GM21367 (cell line): Measurements from ENCODE around the gene ABCC4.
A peak's percentile ranks its signal among the peaks of the same experiment; 100 is the strongest.

Source experiments
- ATAC-seq: cut with Tn5 transposase; IDR thresholded peaks from one replicate; pipeline ENCODE4 v1.9.1; 2021; ENCODE audit not compliant: unreplicated experiment

Gene ABCC4

GRCh38 chr13:95160112-95160906 lies 140.9 kb downstream of the ABCC4 start:
- no peak for ATAC-seq

GRCh38 chr13:95159458-95159857 lies 141.8 kb downstream of the ABCC4 start:
- no peak for ATAC-seq

- no peak for ATAC-seq
Observed at GRCh38 chr13:95156208-95156607, 145.0 kb downstream of the ABCC4 start.

GRCh38 chr13:95155504-95155903 lies 145.7 kb downstream of the ABCC4 start:
- no peak for ATAC-seq

- no peak for ATAC-seq
Observed at GRCh38 chr13:95155093-95155492, 146.2 kb downstream of the ABCC4 start.

GRCh38 chr13:95154413-95154886 lies 146.8 kb downstream of the ABCC4 start:
- ATAC-seq: no peak

GRCh38 chr13:95153647-95154412 lies 147.4 kb downstream of the ABCC4 start:
- ATAC-seq: no peak

- ATAC-seq: no peak
Observed at GRCh38 chr13:95151942-95152587, 149.2 kb downstream of the ABCC4 start.

GRCh38 chr13:95150555-95150954 lies 150.7 kb downstream of the ABCC4 start:
- ATAC-seq: no peak

GRCh38 chr13:95146486-95146885 lies 154.8 kb downstream of the ABCC4 start:
- ATAC-seq: no peak

- no peak for ATAC-seq
Observed at GRCh38 chr13:95145587-95145986, 155.7 kb downstream of the ABCC4 start.

GRCh38 chr13:95140502-95140901 lies 160.7 kb downstream of the ABCC4 start:
- no peak for ATAC-seq

- no peak for ATAC-seq
Observed at GRCh38 chr13:95138876-95139585, 162.2 kb downstream of the ABCC4 start.

GRCh38 chr13:95137096-95137495 lies 164.2 kb downstream of the ABCC4 start:
- peak; percentile 84 for ATAC-seq

GRCh38 chr13:95136638-95137037 lies 164.6 kb downstream of the ABCC4 start:
- ATAC-seq: no peak

GRCh38 chr13:95133498-95133897 lies 167.8 kb downstream of the ABCC4 start:
- no peak for ATAC-seq

GRCh38 chr13:95129004-95129403 lies 172.2 kb downstream of the ABCC4 start:
- no peak for ATAC-seq

- ATAC-seq: no peak
Observed at GRCh38 chr13:95128045-95128643, 173.1 kb downstream of the ABCC4 start.

- ATAC-seq: no peak
Observed at GRCh38 chr13:95124959-95125358, 176.3 kb downstream of the ABCC4 start.

GRCh38 chr13:95123726-95124125 lies 177.5 kb downstream of the ABCC4 start:
- no peak for ATAC-seq

- ATAC-seq: no peak
Observed at GRCh38 chr13:95122063-95122462, 179.2 kb downstream of the ABCC4 start.
